ENCODE data around the gene KRTAP3-3.

GRCh38 chr17:40952661-40953060 lies 41.3 kb downstream of the KRTAP3-3 start:
- TF ChIP-seq, protein P1, sequence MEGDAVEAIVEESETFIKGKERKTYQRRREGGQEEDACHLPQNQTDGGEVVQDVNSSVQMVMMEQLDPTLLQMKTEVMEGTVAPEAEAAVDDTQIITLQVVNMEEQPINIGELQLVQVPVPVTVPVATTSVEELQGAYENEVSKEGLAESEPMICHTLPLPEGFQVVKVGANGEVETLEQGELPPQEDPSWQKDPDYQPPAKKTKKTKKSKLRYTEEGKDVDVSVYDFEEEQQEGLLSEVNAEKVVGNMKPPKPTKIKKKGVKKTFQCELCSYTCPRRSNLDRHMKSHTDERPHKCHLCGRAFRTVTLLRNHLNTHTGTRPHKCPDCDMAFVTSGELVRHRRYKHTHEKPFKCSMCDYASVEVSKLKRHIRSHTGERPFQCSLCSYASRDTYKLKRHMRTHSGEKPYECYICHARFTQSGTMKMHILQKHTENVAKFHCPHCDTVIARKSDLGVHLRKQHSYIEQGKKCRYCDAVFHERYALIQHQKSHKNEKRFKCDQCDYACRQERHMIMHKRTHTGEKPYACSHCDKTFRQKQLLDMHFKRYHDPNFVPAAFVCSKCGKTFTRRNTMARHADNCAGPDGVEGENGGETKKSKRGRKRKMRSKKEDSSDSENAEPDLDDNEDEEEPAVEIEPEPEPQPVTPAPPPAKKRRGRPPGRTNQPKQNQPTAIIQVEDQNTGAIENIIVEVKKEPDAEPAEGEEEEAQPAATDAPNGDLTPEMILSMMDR (conservative IDR thresholded peaks at IDR 0.05; ENCODE audit: low read length): no peak
- no peak for TF ChIP-seq EZH2phosphoT487 (IDR thresholded peaks at IDR 0.05; ENCODE audit: borderline replicate concordance)

Measured in Loucy (cell line).